HCT116 (cell line): ENCODE data around the gene LIMA1. TPM values are rescaled to one million over a fixed set of nuclear protein-coding genes. Genes with fewer than 3 reads are reported as not detected.

Experiments used
- ATAC-seq: fragments of 200-7000 bp; cut with Tn5 transposase; 2 replicates; pipeline ENCODE4 v1.9.1; 2020; ENCODE audit warnings: mild to moderate bottlenecking, moderate library complexity
- BruUV-seq: library from RNA; stranded (reverse); fragments of 400-500 nt; replicated peaks from 2 replicates; lab custom pipeline; 2021; lab: Mats Ljungman, UMichigan
- CTCF ChIA-PET: fragments of 300-600 bp; sonication (Branson Sonifier 250); formaldehyde crosslinking; loops from one replicate; lab custom pipeline; 2021; ENCODE audit warnings: antibody characterized with exemption; lab: Charles Lee
- POLR2A ChIA-PET: fragments of 300-600, 350-600 bp; sonication (Branson Sonifier 250); formaldehyde crosslinking; loops from one replicate; lab custom pipeline; 2021; ENCODE audit warnings: antibody characterized with exemption; lab: Charles Lee
- RAD21 ChIA-PET, 2 experiments: fragments of 300-600 bp; sonication (Branson Sonifier 250); formaldehyde crosslinking; loops; one replicate each; lab custom pipeline; 2023; ENCODE audit warnings: low total read pairs in 2 of 2; ENCODE audit not compliant: uncharacterized antibody in 2 of 2, unreplicated experiment in 2 of 2, low non-redundant PET in 1 of 2; lab: Charles Lee
- DNase-seq: peaks from one replicate; pipeline ENCODE4 v3.0.0-alpha.2; 2010; ENCODE audit warnings: low read depth, low spot score
- H2AFZ ChIP-seq: fragments of 200-600 bp; shearing (Covaris generic), sonication (generic); 2 replicates; pipeline ENCODE4 v1.6.1; 2017; ENCODE audit warnings: low read depth, mixed run types, mixed read lengths, antibody characterized with exemption, low read length; ENCODE audit not compliant: poor library complexity, severe bottlenecking
- H3K27ac ChIP-seq: 2 replicates; pipeline ENCODE4 v1.5.1; 2012; ENCODE audit warnings: low read depth, low read length
- H3K27me3 ChIP-seq: fragments of 200-600 bp; sonication (generic); 2 replicates; pipeline ENCODE4 v1.6.1; 2016; ENCODE audit warnings: mixed run types, low read length, mixed read lengths; ENCODE audit not compliant: insufficient read depth
- H3K36me3 ChIP-seq, 2 experiments: fragments of 200-500 bp in 1 of 2; fragments of 200-600 bp in 1 of 2; sonication (Bioruptor generic) in 1 of 2; sonication (generic) in 1 of 2; 2 replicates each; pipeline versions ENCODE4 v1.5.1 to v1.6.1; 2014 to 2016; ENCODE audit warnings: low read length in 2 of 2, inconsistent platforms in 1 of 2, mixed read lengths in 1 of 2, mixed run types in 1 of 2; ENCODE audit not compliant: insufficient read depth in 2 of 2, control insufficient read depth in 1 of 2
- H3K4me1 ChIP-seq, 2 experiments: fragments of 200-600 bp in 1 of 2; sonication (generic) in 1 of 2; 2 replicates each; pipeline versions ENCODE4 v1.5.1 to v1.6.1; 2012 to 2017; ENCODE audit warnings: low read length in 2 of 2, inconsistent platforms in 1 of 2, mild to moderate bottlenecking in 1 of 2, mixed read lengths in 1 of 2, mixed run types in 1 of 2, moderate library complexity in 1 of 2; ENCODE audit not compliant: insufficient read depth in 2 of 2, control insufficient read depth in 1 of 2
- H3K4me2 ChIP-seq: fragments of 200-600 bp; sonication (generic); 2 replicates; pipeline ENCODE4 v1.6.1; 2017; ENCODE audit warnings: mixed run types, low read length, mixed read lengths
- H3K4me3 ChIP-seq, 2 experiments: fragments of 200-600 bp in 1 of 2; sonication (generic) in 1 of 2; replicated peaks in 1 of 2; 2 replicates each; pipeline ENCODE4 v1.5.1; 2011 to 2016; ENCODE audit warnings: low read length in 2 of 2, control low read depth in 1 of 2, low read depth in 1 of 2, mild to moderate bottlenecking in 1 of 2, mixed read lengths in 1 of 2, mixed run types in 1 of 2
- H3K79me2 ChIP-seq: fragments of 200-600 bp; sonication (generic); 2 replicates; pipeline ENCODE4 v1.6.1; 2017; ENCODE audit warnings: mild to moderate bottlenecking, mixed run types, low read length, moderate library complexity, mixed read lengths; ENCODE audit not compliant: insufficient read depth
- H3K9ac ChIP-seq: fragments of 200-600 bp; sonication (generic); 2 replicates; pipeline ENCODE4 v1.6.1; 2016; ENCODE audit warnings: low read length, mixed read lengths
- H3K9me2 ChIP-seq: fragments of 200-600 bp; sonication (generic), shearing (Covaris generic); 2 replicates; pipeline ENCODE4 v1.6.1; 2017; ENCODE audit warnings: mixed run types, mild to moderate bottlenecking, moderate library complexity; ENCODE audit not compliant: insufficient read depth
- H3K9me3 ChIP-seq, 2 experiments: fragments of 200-500 bp in 1 of 2; fragments of 200-600 bp in 1 of 2; sonication (Bioruptor generic) in 1 of 2; sonication (generic) in 1 of 2; 2 replicates each; pipeline ENCODE4 v1.6.1; 2014 to 2017; ENCODE audit warnings: low read length in 2 of 2, mixed read lengths in 2 of 2, inconsistent platforms in 1 of 2, low read depth in 1 of 2, mild to moderate bottlenecking in 1 of 2, mixed run types in 1 of 2, moderate library complexity in 1 of 2; ENCODE audit not compliant: control insufficient read depth in 1 of 2, insufficient read depth in 1 of 2
- H4K20me1 ChIP-seq: fragments of 200-600 bp; sonication (generic), shearing (Covaris generic); 2 replicates; pipeline ENCODE4 v1.6.1; 2017; ENCODE audit warnings: mixed run types, mild to moderate bottlenecking, moderate library complexity; ENCODE audit not compliant: insufficient read depth
- ATF3 ChIP-seq: IDR thresholded peaks from 2 replicates; pipeline ENCODE4 v1.6.1; 2012
- CEBPB ChIP-seq: IDR thresholded peaks from 2 replicates; pipeline ENCODE4 v1.6.1; 2012; ENCODE audit warnings: low read depth
- EGR1 ChIP-seq: IDR thresholded peaks from 2 replicates; pipeline ENCODE4 v1.6.1; 2012; ENCODE audit warnings: low read depth
- ELF1 ChIP-seq: IDR thresholded peaks from 2 replicates; pipeline ENCODE4 v1.6.1; 2012; ENCODE audit warnings: low read depth, borderline replicate concordance
- FOSL1 ChIP-seq: IDR thresholded peaks from 2 replicates; pipeline ENCODE4 v1.6.1; 2012; ENCODE audit warnings: low read depth
- JUND ChIP-seq: IDR thresholded peaks from 2 replicates; pipeline ENCODE4 v1.6.1; 2012
- POLR2AphosphoS5 ChIP-seq: IDR thresholded peaks from 2 replicates; pipeline ENCODE4 v1.6.1; 2011; ENCODE audit warnings: mild to moderate bottlenecking, low read depth, low read length, moderate library complexity
- RAD21 ChIP-seq: IDR thresholded peaks from 2 replicates; pipeline ENCODE4 v1.6.1; 2012; ENCODE audit warnings: low read depth, mild to moderate bottlenecking
- REST ChIP-seq: IDR thresholded peaks from 2 replicates; pipeline ENCODE4 v1.6.1; 2012; ENCODE audit warnings: low read depth
- SIN3A ChIP-seq: IDR thresholded peaks from 2 replicates; pipeline ENCODE4 v1.6.1; 2012; ENCODE audit warnings: low read depth
- SP1 ChIP-seq: IDR thresholded peaks from 2 replicates; pipeline ENCODE4 v1.6.1; 2012; ENCODE audit warnings: low read depth
- TCF7L2 ChIP-seq: IDR thresholded peaks from 2 replicates; pipeline ENCODE4 v1.7.0; 2011; ENCODE audit warnings: borderline replicate concordance, inconsistent platforms; ENCODE audit not compliant: insufficient read depth, insufficient read length; ENCODE audit errors: extremely low read depth
- YY1 ChIP-seq: IDR thresholded peaks from 2 replicates; pipeline ENCODE4 v1.6.1; 2011; ENCODE audit warnings: low read length, low read depth, moderate library complexity, mild to moderate bottlenecking; ENCODE audit not compliant: insufficient replicate concordance; ENCODE audit errors: extremely low read depth
- ZBTB33 ChIP-seq: IDR thresholded peaks from 2 replicates; pipeline ENCODE4 v1.6.1; 2011; ENCODE audit warnings: mild to moderate bottlenecking, low read length, moderate library complexity; ENCODE audit not compliant: insufficient replicate concordance; ENCODE audit errors: extremely low read depth
- ZFX ChIP-seq: fragments of 450-650 bp; IDR thresholded peaks from 2 replicates; pipeline ENCODE4 v1.6.1; 2017
- ZNF274 ChIP-seq: fragments of 200-500 bp; sonication (Bioruptor generic); IDR thresholded peaks from 2 replicates; pipeline ENCODE4 v1.6.1; 2014; ENCODE audit warnings: mild to moderate bottlenecking, low read depth, low read length, inconsistent platforms
- intact Hi-C: fragments of 100-400 bp; cut with micrococcal nuclease; formaldehyde crosslinking; loops from 2 replicates; pipeline ENCODE4 v1.10.0; 2022
- total RNA-seq: library from RNA; stranded (reverse); gene quantifications from one replicate; pipeline ENCODE4 v1.2.1, GENCODE V29; 2021; ENCODE audit not compliant: unreplicated experiment
- TF ChIP-seq, protein P1 (sequence below): IDR thresholded peaks from 2 replicates; pipeline ENCODE4 v1.6.1; 2012

LIMA1 gene
- total RNA-seq, 1 experiment from 2014 or later, result 79.6 TPM

- H3K4me2 ChIP-seq, result peak within 1 kb of the TSS; percentile 85
- peaks cover 11 to 29% of the 10 kb centered on the region in 2 experiments; a peak in 3 of 4 replicates for H3K4me1 ChIP-seq
- ChIA-PET POLR2A (interaction anchor here (0.7 to 1.9 kb wide), 6 partner anchors 9 to 94 kb away, joined by 3 to 18 read pairs (median 3); partner anchors contain the start of genes COX14 and SMARCD1), RAD21 (interaction anchor here (0.6 to 1.4 kb wide), 3 partner anchors 28 to 56 kb away, joined by 4 to 6 read pairs (median 5); partner anchors contain the start of gene COX14 (in 1 of the 2)), CTCF (interaction anchor here (0.6 to 3.3 kb wide), 7 partner anchors 9 to 147 kb away, joined by 3 to 14 read pairs (median 5); partner anchors contain the start of genes COX14, GPD1 and SMARCD1)
- intact Hi-C loops, result loop anchor here (2.0 kb wide), 1 partner anchor 56 kb away; no protein-coding TSS in a partner anchor
- H3K27me3 ChIP-seq, result no peaks in the 10 kb centered on the region
- H3K79me2 ChIP-seq, result peaks cover 27% of the 10 kb centered on the region
- H3K9me3 ChIP-seq, result no peaks in the 10 kb centered on the region
- ATAC-seq (peak; percentile 98), DNase-seq (peak; percentile 96)
- H3K36me3 ChIP-seq, result no peaks in the 10 kb centered on the region
- H3K27ac ChIP-seq, result peak within 1 kb of the TSS; percentile 77
- peak within 1 kb of the TSS; percentile 94 for H3K9ac ChIP-seq
- no TSS peak for BruUV-seq
- H3K4me3 ChIP-seq, result peak within 1 kb of the TSS; percentile 83 to 93
- no peaks in the 10 kb centered on the region for H3K9me2 ChIP-seq
- no peaks in the 10 kb centered on the region for H4K20me1 ChIP-seq
- H2AFZ ChIP-seq, result peak within 1 kb of the TSS; percentile 63
- TF ChIP-seq EGR1 (peak; percentile 63; the same call in 1 of the 2 replicates), RAD21 (no peak), ZBTB33 (no peak), SIN3A (no peak), JUND (no peak), SP1 (peak; percentile 46; the same call in 1 of the 2 replicates), REST (no peak), YY1 (peak; percentile 69), ZFX (peak; percentile 73; the same call in 1 of the 2 replicates), ELF1 (no peak; the same call in 1 of the 2 replicates), POLR2AphosphoS5 (peak; percentile 91), TCF7L2 (no peak), FOSL1 (no peak), ZNF274 (no peak), ATF3 (no peak), CEBPB (no peak)
- TF ChIP-seq, protein P1, sequence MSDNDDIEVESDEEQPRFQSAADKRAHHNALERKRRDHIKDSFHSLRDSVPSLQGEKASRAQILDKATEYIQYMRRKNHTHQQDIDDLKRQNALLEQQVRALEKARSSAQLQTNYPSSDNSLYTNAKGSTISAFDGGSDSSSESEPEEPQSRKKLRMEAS, result peak; percentile 46; the same call in 1 of the 2 replicates
These were observed 116.1 kb downstream of the LIMA1 start, which contains the start of gene CERS5 for GRCh38 chr12:50167049-50167828. TSS of gene CERS5 (minus strand) at chr12:50167369. CDS start at chr12:50167297, 72 bp downstream.
